ENCODE results near the gene SMAD1.

- no peak for TF ChIP-seq EZH2 (IDR thresholded peaks at IDR 0.05)
- no peak for TF ChIP-seq POLR2AphosphoS5 (IDR thresholded peaks at IDR 0.05; ENCODE audit: borderline replicate concordance, low read depth, low read length)
Observed at GRCh38 chr4:145564540-145564939, 82.9 kb downstream of the SMAD1 start.
